GM23338 (cell line): ENCODE measurements around the gene CACNG1. TPM values are rescaled to one million over a fixed set of nuclear protein-coding genes. Genes with fewer than 3 reads are reported as not detected.
"Not testable (repeated sequence)": the region's sequence is repeated elsewhere in the genome, so short reads cannot be mapped to it uniquely, and the experiment has no call there.

Experiments used
- ATAC-seq: fragments of 200-7000 bp; cut with Tn5 transposase; 3 replicates; pipeline ENCODE4 v1.9.1; 2020
- DNase-seq: peaks from one replicate; pipeline ENCODE4 v3.0.0-alpha.2; 2015; ENCODE audit warnings: low spot score
- H2AFZ ChIP-seq: fragments of 200-600 bp; sonication (generic); 2 replicates; pipeline ENCODE4 v1.8.0; 2016; ENCODE audit warnings: antibody characterized with exemption, mild to moderate bottlenecking, moderate library complexity
- H3F3A ChIP-seq: fragments of 200-600 bp; sonication (generic); replicated peaks from 2 replicates; pipeline ENCODE4 v1.8.0; 2017; ENCODE audit warnings: antibody characterized with exemption, mixed run types, low read depth
- H3K27ac ChIP-seq: fragments of 200-600 bp; sonication (generic); 2 replicates; pipeline ENCODE4 v1.6.1; 2016; ENCODE audit warnings: low read depth
- H3K27me3 ChIP-seq: fragments of 200-600 bp; sonication (generic); 2 replicates; pipeline ENCODE4 v1.8.0; 2016; ENCODE audit warnings: mild to moderate bottlenecking, mixed run types, moderate library complexity; ENCODE audit not compliant: insufficient read depth
- H3K36me3 ChIP-seq: fragments of 200-600 bp; sonication (generic); 2 replicates; pipeline ENCODE4 v1.8.0; 2016; ENCODE audit warnings: mild to moderate bottlenecking; ENCODE audit not compliant: insufficient read depth
- H3K4me1 ChIP-seq: fragments of 200-600 bp; sonication (generic); 2 replicates; pipeline ENCODE4 v1.8.0; 2016; ENCODE audit warnings: mild to moderate bottlenecking, moderate library complexity; ENCODE audit not compliant: insufficient read depth
- H3K4me2 ChIP-seq: fragments of 200-600 bp; sonication (generic); 2 replicates; pipeline ENCODE4 v1.7.1; 2017; ENCODE audit warnings: mixed run types
- H3K4me3 ChIP-seq: fragments of 200-600 bp; sonication (generic); 2 replicates; pipeline ENCODE4 v1.6.1; 2016; ENCODE audit warnings: mixed run types
- H3K79me2 ChIP-seq: fragments of 200-600 bp; sonication (generic); replicated peaks from 2 replicates; pipeline ENCODE4 v1.8.0; 2017; ENCODE audit warnings: mild to moderate bottlenecking; ENCODE audit not compliant: insufficient read depth
- H3K9me2 ChIP-seq: fragments of 200-600 bp; sonication (generic); 2 replicates; pipeline ENCODE4 v1.8.0; 2017; ENCODE audit not compliant: insufficient read depth
- H4K20me1 ChIP-seq: fragments of 200-600 bp; sonication (generic); replicated peaks from 2 replicates; pipeline ENCODE4 v1.8.0; 2017; ENCODE audit warnings: mild to moderate bottlenecking; ENCODE audit not compliant: insufficient read depth
- H3K27ac Mint-ChIP-seq: 2 replicates; pipeline ENCODE4 v1.8.0; 2020; ENCODE audit warnings: inconsistent platforms, mild to moderate bottlenecking, moderate library complexity, mixed read lengths
- H3K27me3 Mint-ChIP-seq: 3 replicates; pipeline ENCODE4 v1.8.0; 2022; ENCODE audit warnings: low read depth, mild to moderate bottlenecking, moderate library complexity, mixed read lengths, inconsistent platforms; ENCODE audit not compliant: insufficient read depth, poor library complexity
- H3K36me3 Mint-ChIP-seq: 3 replicates; pipeline ENCODE4 v1.8.0; 2021; ENCODE audit warnings: low read depth, mild to moderate bottlenecking, inconsistent platforms, moderate library complexity, mixed read lengths
- H3K4me1 Mint-ChIP-seq: 3 replicates; pipeline ENCODE4 v1.8.0; 2020; ENCODE audit warnings: mild to moderate bottlenecking, inconsistent platforms, mixed read lengths
- H3K4me3 Mint-ChIP-seq: 3 replicates; pipeline ENCODE4 v1.8.0; 2021; ENCODE audit warnings: moderate library complexity, mild to moderate bottlenecking, inconsistent platforms, mixed read lengths
- H3K9me3 Mint-ChIP-seq: 3 replicates; pipeline ENCODE4 v1.8.0; 2020; ENCODE audit warnings: moderate library complexity, mild to moderate bottlenecking, inconsistent platforms, mixed read lengths
- CREB1 ChIP-seq: fragments of 250-450 bp; sonication (Bioruptor Pico); IDR thresholded peaks from 2 replicates; pipeline ENCODE4 v1.5.0; 2020; ENCODE audit warnings: low read depth, mild to moderate bottlenecking, moderate library complexity
- EZH2 ChIP-seq: fragments of 200-600 bp; sonication (generic); IDR thresholded peaks from one replicate; pipeline ENCODE4 v1.8.0; 2017; ENCODE audit warnings: antibody characterized with exemption, mild to moderate bottlenecking, low read depth; ENCODE audit not compliant: unreplicated experiment
- EZH2phosphoT487 ChIP-seq: fragments of 200-600 bp; sonication (generic); IDR thresholded peaks from one replicate; pipeline ENCODE4 v1.8.1; 2018; ENCODE audit warnings: antibody characterized with exemption; ENCODE audit not compliant: unreplicated experiment
- JUNB ChIP-seq: IDR thresholded peaks from one replicate; pipeline ENCODE4 v1.6.1; 2016; ENCODE audit warnings: antibody characterized with exemption; ENCODE audit not compliant: unreplicated experiment
- NANOG ChIP-seq: IDR thresholded peaks from 2 replicates; pipeline ENCODE4 v1.6.1; 2016; ENCODE audit warnings: antibody characterized with exemption, borderline replicate concordance
- POLR2AphosphoS5 ChIP-seq: IDR thresholded peaks from 2 replicates; pipeline ENCODE4 v1.6.1; 2016; ENCODE audit warnings: antibody characterized with exemption, low read depth
- STAT1 ChIP-seq: IDR thresholded peaks from one replicate; pipeline ENCODE4 v1.6.1; 2016; ENCODE audit warnings: antibody characterized with exemption; ENCODE audit not compliant: unreplicated experiment
- ZNF114 ChIP-seq: fragments of 250-450 bp; sonication (Bioruptor Pico); IDR thresholded peaks from 2 replicates; pipeline ENCODE4 v1.5.0; 2020; ENCODE audit warnings: mild to moderate bottlenecking, moderate library complexity
- ZNF331 ChIP-seq: fragments of 250-450 bp; sonication (Bioruptor Pico); IDR thresholded peaks from 2 replicates; pipeline ENCODE4 v1.5.0; 2020; ENCODE audit warnings: low read depth, mild to moderate bottlenecking, moderate library complexity
- polyA plus RNA-seq: library from polyadenylated mRNA; unstranded; fragments of >200 nt; fragmentation: Nextera tagmentation; extraction: Ambion mirVana; gene quantifications from 2 replicates; pipeline ENCODE4 v1.2.1, GENCODE V29; 2016
- total RNA-seq: library from RNA; depleted of rRNA; stranded (reverse); fragments of >200 nt; shearing (Covaris generic); gene quantifications from 2 replicates; pipeline ENCODE4 v1.2.3, GENCODE V29; 2014
- TF ChIP-seq, protein P1 (sequence below): IDR thresholded peaks from 2 replicates; pipeline ENCODE4 v1.6.1; 2016; ENCODE audit warnings: antibody characterized with exemption
- TF ChIP-seq, protein P2 (sequence below), 2 experiments: fragments of 200-600 bp in 1 of 2; sonication (generic) in 1 of 2; conservative IDR thresholded peaks; 2 replicates each; pipeline versions ENCODE4 v1.5.1 to v1.6.1; 2016 to 2017; ENCODE audit warnings: antibody characterized with exemption in 2 of 2, low read depth in 2 of 2, mild to moderate bottlenecking in 2 of 2, moderate library complexity in 1 of 2
- TF ChIP-seq, protein P3 (sequence below): IDR thresholded peaks from one replicate; pipeline ENCODE4 v1.6.1; 2018; ENCODE audit warnings: antibody characterized with exemption; ENCODE audit not compliant: unreplicated experiment

Gene CACNG1
- total and polyA plus RNA-seq, 2 experiments from 2014 or later: not detected

DNA sequence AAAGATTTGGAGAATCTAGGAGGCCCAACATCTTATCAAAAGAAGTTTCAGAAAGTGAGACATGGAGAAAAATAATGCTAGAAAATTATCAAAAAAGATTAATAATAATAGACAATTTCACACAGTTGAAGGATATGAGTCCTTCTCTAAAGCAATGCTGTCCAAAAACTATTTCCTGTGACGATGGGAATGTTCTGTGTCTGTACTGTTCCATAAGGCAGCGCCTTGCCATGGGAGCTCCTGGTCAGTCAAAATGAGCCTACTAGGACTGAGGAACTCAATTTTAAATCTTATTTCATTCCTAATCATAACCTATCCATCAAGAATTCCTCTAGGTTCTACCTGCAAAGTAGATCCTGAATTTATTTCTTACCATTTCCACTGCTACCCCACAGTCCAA is 49.0 kb downstream of the CACNG1 start:
- no peak for ATAC-seq
- Mint-ChIP-seq H3K9me3 (0 out of 3 replicates have a peak, but pooled peaks cover 2% of the 10 kb centered on the region), H3K36me3 (peaks cover 13% of the 10 kb centered on the region; the same call in 2 of the 3 replicates), H3K4me3 (no peak overlapping the region), H3K27me3 (no peaks in the 10 kb centered on the region), H3K4me1 (peaks cover 3% of the 10 kb centered on the region; the same call in 1 of the 3 replicates), H3K27ac (peak overlapping the region; percentile 24)
- Histone ChIP-seq H4K20me1 (no peaks in the 10 kb centered on the region), H3K9me2 (no peaks in the 10 kb centered on the region), H3F3A (no peaks in the 10 kb centered on the region), H3K4me3 (no peak overlapping the region), H3K79me2 (peaks cover 3% of the 10 kb centered on the region; the same call in 1 of the 2 replicates), H3K36me3 (no peaks in the 10 kb centered on the region), H2AFZ (no peak overlapping the region), H3K4me2 (no peak overlapping the region), H3K4me1 (no peaks in the 10 kb centered on the region), H3K27me3 (no peaks in the 10 kb centered on the region), H3K27ac (no peak overlapping the region)
- no peak for TF ChIP-seq POLR2AphosphoS5
- no peak for TF ChIP-seq EZH2phosphoT487
- TF ChIP-seq, protein P1, sequence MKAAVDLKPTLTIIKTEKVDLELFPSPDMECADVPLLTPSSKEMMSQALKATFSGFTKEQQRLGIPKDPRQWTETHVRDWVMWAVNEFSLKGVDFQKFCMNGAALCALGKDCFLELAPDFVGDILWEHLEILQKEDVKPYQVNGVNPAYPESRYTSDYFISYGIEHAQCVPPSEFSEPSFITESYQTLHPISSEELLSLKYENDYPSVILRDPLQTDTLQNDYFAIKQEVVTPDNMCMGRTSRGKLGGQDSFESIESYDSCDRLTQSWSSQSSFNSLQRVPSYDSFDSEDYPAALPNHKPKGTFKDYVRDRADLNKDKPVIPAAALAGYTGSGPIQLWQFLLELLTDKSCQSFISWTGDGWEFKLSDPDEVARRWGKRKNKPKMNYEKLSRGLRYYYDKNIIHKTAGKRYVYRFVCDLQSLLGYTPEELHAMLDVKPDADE: no peak
- no peak for TF ChIP-seq ZNF114 (CRISPR knock-in tag)
- TF ChIP-seq EZH2: no peak
- TF ChIP-seq, protein P2, sequence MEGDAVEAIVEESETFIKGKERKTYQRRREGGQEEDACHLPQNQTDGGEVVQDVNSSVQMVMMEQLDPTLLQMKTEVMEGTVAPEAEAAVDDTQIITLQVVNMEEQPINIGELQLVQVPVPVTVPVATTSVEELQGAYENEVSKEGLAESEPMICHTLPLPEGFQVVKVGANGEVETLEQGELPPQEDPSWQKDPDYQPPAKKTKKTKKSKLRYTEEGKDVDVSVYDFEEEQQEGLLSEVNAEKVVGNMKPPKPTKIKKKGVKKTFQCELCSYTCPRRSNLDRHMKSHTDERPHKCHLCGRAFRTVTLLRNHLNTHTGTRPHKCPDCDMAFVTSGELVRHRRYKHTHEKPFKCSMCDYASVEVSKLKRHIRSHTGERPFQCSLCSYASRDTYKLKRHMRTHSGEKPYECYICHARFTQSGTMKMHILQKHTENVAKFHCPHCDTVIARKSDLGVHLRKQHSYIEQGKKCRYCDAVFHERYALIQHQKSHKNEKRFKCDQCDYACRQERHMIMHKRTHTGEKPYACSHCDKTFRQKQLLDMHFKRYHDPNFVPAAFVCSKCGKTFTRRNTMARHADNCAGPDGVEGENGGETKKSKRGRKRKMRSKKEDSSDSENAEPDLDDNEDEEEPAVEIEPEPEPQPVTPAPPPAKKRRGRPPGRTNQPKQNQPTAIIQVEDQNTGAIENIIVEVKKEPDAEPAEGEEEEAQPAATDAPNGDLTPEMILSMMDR (conservative IDR thresholded peaks at IDR 0.05; ENCODE audit: low read depth in 2 of 2): no peak
- no peak for TF ChIP-seq ZNF331 (CRISPR knock-in tag)
- no peak for TF ChIP-seq NANOG
- TF ChIP-seq, protein P3, sequence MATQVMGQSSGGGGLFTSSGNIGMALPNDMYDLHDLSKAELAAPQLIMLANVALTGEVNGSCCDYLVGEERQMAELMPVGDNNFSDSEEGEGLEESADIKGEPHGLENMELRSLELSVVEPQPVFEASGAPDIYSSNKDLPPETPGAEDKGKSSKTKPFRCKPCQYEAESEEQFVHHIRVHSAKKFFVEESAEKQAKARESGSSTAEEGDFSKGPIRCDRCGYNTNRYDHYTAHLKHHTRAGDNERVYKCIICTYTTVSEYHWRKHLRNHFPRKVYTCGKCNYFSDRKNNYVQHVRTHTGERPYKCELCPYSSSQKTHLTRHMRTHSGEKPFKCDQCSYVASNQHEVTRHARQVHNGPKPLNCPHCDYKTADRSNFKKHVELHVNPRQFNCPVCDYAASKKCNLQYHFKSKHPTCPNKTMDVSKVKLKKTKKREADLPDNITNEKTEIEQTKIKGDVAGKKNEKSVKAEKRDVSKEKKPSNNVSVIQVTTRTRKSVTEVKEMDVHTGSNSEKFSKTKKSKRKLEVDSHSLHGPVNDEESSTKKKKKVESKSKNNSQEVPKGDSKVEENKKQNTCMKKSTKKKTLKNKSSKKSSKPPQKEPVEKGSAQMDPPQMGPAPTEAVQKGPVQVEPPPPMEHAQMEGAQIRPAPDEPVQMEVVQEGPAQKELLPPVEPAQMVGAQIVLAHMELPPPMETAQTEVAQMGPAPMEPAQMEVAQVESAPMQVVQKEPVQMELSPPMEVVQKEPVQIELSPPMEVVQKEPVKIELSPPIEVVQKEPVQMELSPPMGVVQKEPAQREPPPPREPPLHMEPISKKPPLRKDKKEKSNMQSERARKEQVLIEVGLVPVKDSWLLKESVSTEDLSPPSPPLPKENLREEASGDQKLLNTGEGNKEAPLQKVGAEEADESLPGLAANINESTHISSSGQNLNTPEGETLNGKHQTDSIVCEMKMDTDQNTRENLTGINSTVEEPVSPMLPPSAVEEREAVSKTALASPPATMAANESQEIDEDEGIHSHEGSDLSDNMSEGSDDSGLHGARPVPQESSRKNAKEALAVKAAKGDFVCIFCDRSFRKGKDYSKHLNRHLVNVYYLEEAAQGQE: no peak
- no peak for TF ChIP-seq CREB1 (CRISPR knock-in tag)
- TF ChIP-seq JUNB: no peak
- no peak for TF ChIP-seq STAT1
- no peak for DNase-seq

DNA sequence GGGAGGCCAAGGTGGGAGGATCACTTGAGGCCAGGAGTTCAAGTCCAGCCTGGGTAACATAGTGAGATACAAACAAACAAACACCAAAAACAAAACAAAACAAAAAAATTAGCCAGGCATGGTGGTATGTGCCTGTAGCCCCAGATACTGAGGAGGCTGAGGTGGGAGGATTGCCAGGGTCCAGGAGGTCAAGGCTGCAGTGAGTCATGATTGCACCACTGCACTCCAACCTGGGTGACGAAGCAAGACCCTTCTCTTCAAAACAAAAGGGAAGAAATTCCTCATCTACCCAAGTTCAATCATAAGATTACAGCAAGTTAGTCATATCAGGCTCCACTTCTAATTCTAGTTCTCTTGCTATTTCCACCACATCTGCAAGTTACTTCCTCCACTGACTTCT is 50.9 kb downstream of the CACNG1 start:
- H3K4me2 ChIP-seq: not testable (repeated sequence)

More for the DNA sequence above, 50.9 kb downstream of the CACNG1 start:
- H3K9me2 ChIP-seq, H3K4me1 ChIP-seq, H3K27me3 Mint-ChIP-seq, H3K36me3 ChIP-seq, H3K27ac Mint-ChIP-seq, H3K27ac ChIP-seq, H3K4me3 Mint-ChIP-seq, H3K4me3 ChIP-seq, H3K4me1 Mint-ChIP-seq, H2AFZ ChIP-seq, H3K36me3 Mint-ChIP-seq, ATAC-seq, DNase-seq, H3K27me3 ChIP-seq, H4K20me1 ChIP-seq, H3K79me2 ChIP-seq, H3K9me3 Mint-ChIP-seq, H3F3A ChIP-seq: not testable (repeated sequence)
